NCI-H2196 (cell line): ENCODE data around the gene SOX11.

Experiments
- DNase-seq: peaks from one replicate; lab custom pipeline; 2025; ENCODE audit not compliant: unreplicated experiment; lab: John Stamatoyannopoulos, UW

SOX11 gene

GRCh38 chr2:5722236-5722635 is 30.1 kb downstream of the SOX11 start:
- no peak for DNase-seq

GRCh38 chr2:5723791-5724735 is 31.9 kb downstream of the SOX11 start:
- DNase-seq = no peak

GRCh38 chr2:5725072-5725471 is 32.9 kb downstream of the SOX11 start:
- DNase-seq = no peak

- DNase-seq = no peak
These were observed 33.7 kb downstream of the SOX11 start for GRCh38 chr2:5725794-5726463.

GRCh38 chr2:5727235-5727634 is 35.1 kb downstream of the SOX11 start:
- DNase-seq = no peak

GRCh38 chr2:5729416-5729815 is 37.2 kb downstream of the SOX11 start:
- no peak for DNase-seq

GRCh38 chr2:5730386-5730785 is 38.2 kb downstream of the SOX11 start:
- no peak for DNase-seq

- no peak for DNase-seq
These were observed 42.8 kb downstream of the SOX11 start for GRCh38 chr2:5734859-5735520.

GRCh38 chr2:5735521-5735861 is 43.3 kb downstream of the SOX11 start:
- no peak for DNase-seq

- DNase-seq = no peak
These were observed 43.9 kb downstream of the SOX11 start for GRCh38 chr2:5736050-5736449.

- DNase-seq = no peak
These were observed 44.7 kb downstream of the SOX11 start for GRCh38 chr2:5736886-5737285.

- DNase-seq = no peak
These were observed 47.9 kb downstream of the SOX11 start for GRCh38 chr2:5740053-5740452.

- DNase-seq = no peak
These were observed 48.6 kb downstream of the SOX11 start for GRCh38 chr2:5740817-5741216.

- DNase-seq = no peak
These were observed 49.1 kb downstream of the SOX11 start for GRCh38 chr2:5741242-5741641.

- no peak for DNase-seq
These were observed 49.9 kb downstream of the SOX11 start for GRCh38 chr2:5742126-5742525.

- no peak for DNase-seq
These were observed 56.2 kb downstream of the SOX11 start for GRCh38 chr2:5748391-5748790.

- no peak for DNase-seq
These were observed 56.8 kb downstream of the SOX11 start for GRCh38 chr2:5748946-5749345.

GRCh38 chr2:5749347-5749746 is 57.2 kb downstream of the SOX11 start:
- DNase-seq = no peak
